ENCODE measurements around the gene C16orf87.

DNA sequence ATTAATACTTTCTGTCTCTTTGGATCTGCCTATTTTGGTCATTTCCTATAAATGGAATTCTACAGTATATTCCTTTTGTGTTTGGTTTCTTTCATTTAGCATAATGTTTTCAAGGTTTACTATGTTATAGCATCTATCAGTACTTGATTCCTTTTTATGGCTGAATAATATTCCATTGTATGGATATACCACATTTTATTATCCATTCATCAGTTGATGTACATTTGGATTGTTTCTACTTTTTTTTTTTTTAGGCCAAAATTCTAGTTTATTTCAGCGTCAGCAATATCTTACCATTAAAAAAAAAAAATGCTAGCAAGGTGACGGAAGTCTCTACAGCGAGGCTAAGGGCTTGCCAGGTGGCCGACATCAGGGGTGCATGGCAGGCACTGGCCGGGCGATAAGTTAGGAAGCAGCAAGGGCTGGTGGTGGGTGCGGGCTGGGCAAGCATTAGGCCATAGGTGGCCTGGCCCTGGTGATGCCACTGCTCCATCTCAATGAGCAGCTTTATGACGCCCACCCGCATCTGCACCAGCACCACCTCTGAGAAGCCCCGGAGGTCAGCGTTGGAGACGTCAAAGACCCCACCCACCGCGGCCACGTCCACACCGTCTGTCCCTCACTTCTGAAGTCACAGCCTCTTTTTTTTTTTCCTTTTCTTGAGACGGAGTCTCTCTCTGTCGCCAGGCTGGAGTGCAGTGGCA, 11.4 kb upstream of the C16orf87 start:
- TF ChIP-seq ZFP30 (CRISPR knock-in tag; IDR thresholded peaks at IDR 0.05): no peak
- TF ChIP-seq, protein P1, sequence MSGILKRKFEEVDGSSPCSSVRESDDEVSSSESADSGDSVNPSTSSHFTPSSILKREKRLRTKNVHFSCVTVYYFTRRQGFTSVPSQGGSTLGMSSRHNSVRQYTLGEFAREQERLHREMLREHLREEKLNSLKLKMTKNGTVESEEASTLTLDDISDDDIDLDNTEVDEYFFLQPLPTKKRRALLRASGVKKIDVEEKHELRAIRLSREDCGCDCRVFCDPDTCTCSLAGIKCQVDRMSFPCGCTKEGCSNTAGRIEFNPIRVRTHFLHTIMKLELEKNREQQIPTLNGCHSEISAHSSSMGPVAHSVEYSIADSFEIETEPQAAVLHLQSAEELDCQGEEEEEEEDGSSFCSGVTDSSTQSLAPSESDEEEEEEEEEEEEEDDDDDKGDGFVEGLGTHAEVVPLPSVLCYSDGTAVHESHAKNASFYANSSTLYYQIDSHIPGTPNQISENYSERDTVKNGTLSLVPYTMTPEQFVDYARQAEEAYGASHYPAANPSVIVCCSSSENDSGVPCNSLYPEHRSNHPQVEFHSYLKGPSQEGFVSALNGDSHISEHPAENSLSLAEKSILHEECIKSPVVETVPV (CRISPR knock-in tag; IDR thresholded peaks at IDR 0.05): no peak
- no peak for TF ChIP-seq BACH2 (CRISPR knock-in tag; IDR thresholded peaks at IDR 0.05; ENCODE audit: borderline replicate concordance)
- no peak for TF ChIP-seq TOX (CRISPR knock-in tag; IDR thresholded peaks at IDR 0.05; ENCODE audit: borderline replicate concordance)
- no peak for TF ChIP-seq TCF4 (CRISPR knock-in tag; IDR thresholded peaks at IDR 0.05; ENCODE audit: borderline replicate concordance)
- no peak for TF ChIP-seq PPARA (CRISPR knock-in tag; IDR thresholded peaks at IDR 0.05; ENCODE audit: borderline replicate concordance)
- no peak for TF ChIP-seq ZNF565 (CRISPR knock-in tag; conservative IDR thresholded peaks at IDR 0.05; ENCODE audit: low read depth)
- TF ChIP-seq ZFP3 (CRISPR knock-in tag; IDR thresholded peaks at IDR 0.05): no peak
